HCT116 (cell line): ENCODE data around the gene CLIP2. TPM values are rescaled to one million over a fixed set of nuclear protein-coding genes. Genes with fewer than 3 reads are reported as not detected.

ENCODE experiments used
- ATAC-seq: fragments of 200-7000 bp; cut with Tn5 transposase; 2 replicates; pipeline ENCODE4 v1.9.1; 2020; ENCODE audit warnings: mild to moderate bottlenecking, moderate library complexity
- BruUV-seq: library from RNA; stranded (reverse); fragments of 400-500 nt; replicated peaks from 2 replicates; lab custom pipeline; 2021; lab: Mats Ljungman, UMichigan
- CTCF ChIA-PET: fragments of 300-600 bp; sonication (Branson Sonifier 250); formaldehyde crosslinking; loops from one replicate; lab custom pipeline; 2021; ENCODE audit warnings: antibody characterized with exemption; lab: Charles Lee
- POLR2A ChIA-PET: fragments of 300-600, 350-600 bp; sonication (Branson Sonifier 250); formaldehyde crosslinking; loops from one replicate; lab custom pipeline; 2021; ENCODE audit warnings: antibody characterized with exemption; lab: Charles Lee
- RAD21 ChIA-PET, 2 experiments: fragments of 300-600 bp; sonication (Branson Sonifier 250); formaldehyde crosslinking; loops; one replicate each; lab custom pipeline; 2023; ENCODE audit warnings: low total read pairs in 2 of 2; ENCODE audit not compliant: uncharacterized antibody in 2 of 2, unreplicated experiment in 2 of 2, low non-redundant PET in 1 of 2; lab: Charles Lee
- DNase-seq: peaks from one replicate; pipeline ENCODE4 v3.0.0-alpha.2; 2010; ENCODE audit warnings: low read depth, low spot score
- H2AFZ ChIP-seq: fragments of 200-600 bp; shearing (Covaris generic), sonication (generic); 2 replicates; pipeline ENCODE4 v1.6.1; 2017; ENCODE audit warnings: low read depth, mixed run types, mixed read lengths, antibody characterized with exemption, low read length; ENCODE audit not compliant: poor library complexity, severe bottlenecking
- H3K27ac ChIP-seq: 2 replicates; pipeline ENCODE4 v1.5.1; 2012; ENCODE audit warnings: low read depth, low read length
- H3K27me3 ChIP-seq: fragments of 200-600 bp; sonication (generic); 2 replicates; pipeline ENCODE4 v1.6.1; 2016; ENCODE audit warnings: mixed run types, low read length, mixed read lengths; ENCODE audit not compliant: insufficient read depth
- H3K36me3 ChIP-seq, 2 experiments: fragments of 200-500 bp in 1 of 2; fragments of 200-600 bp in 1 of 2; sonication (Bioruptor generic) in 1 of 2; sonication (generic) in 1 of 2; 2 replicates each; pipeline versions ENCODE4 v1.5.1 to v1.6.1; 2014 to 2016; ENCODE audit warnings: low read length in 2 of 2, inconsistent platforms in 1 of 2, mixed read lengths in 1 of 2, mixed run types in 1 of 2; ENCODE audit not compliant: insufficient read depth in 2 of 2, control insufficient read depth in 1 of 2
- H3K4me1 ChIP-seq, 2 experiments: fragments of 200-600 bp in 1 of 2; sonication (generic) in 1 of 2; 2 replicates each; pipeline versions ENCODE4 v1.5.1 to v1.6.1; 2012 to 2017; ENCODE audit warnings: low read length in 2 of 2, inconsistent platforms in 1 of 2, mild to moderate bottlenecking in 1 of 2, mixed read lengths in 1 of 2, mixed run types in 1 of 2, moderate library complexity in 1 of 2; ENCODE audit not compliant: insufficient read depth in 2 of 2, control insufficient read depth in 1 of 2
- H3K4me2 ChIP-seq: fragments of 200-600 bp; sonication (generic); 2 replicates; pipeline ENCODE4 v1.6.1; 2017; ENCODE audit warnings: mixed run types, low read length, mixed read lengths
- H3K4me3 ChIP-seq, 2 experiments: fragments of 200-600 bp in 1 of 2; sonication (generic) in 1 of 2; replicated peaks in 1 of 2; 2 replicates each; pipeline ENCODE4 v1.5.1; 2011 to 2016; ENCODE audit warnings: low read length in 2 of 2, control low read depth in 1 of 2, low read depth in 1 of 2, mild to moderate bottlenecking in 1 of 2, mixed read lengths in 1 of 2, mixed run types in 1 of 2
- H3K79me2 ChIP-seq: fragments of 200-600 bp; sonication (generic); 2 replicates; pipeline ENCODE4 v1.6.1; 2017; ENCODE audit warnings: mild to moderate bottlenecking, mixed run types, low read length, moderate library complexity, mixed read lengths; ENCODE audit not compliant: insufficient read depth
- H3K9ac ChIP-seq: fragments of 200-600 bp; sonication (generic); 2 replicates; pipeline ENCODE4 v1.6.1; 2016; ENCODE audit warnings: low read length, mixed read lengths
- H3K9me2 ChIP-seq: fragments of 200-600 bp; sonication (generic), shearing (Covaris generic); 2 replicates; pipeline ENCODE4 v1.6.1; 2017; ENCODE audit warnings: mixed run types, mild to moderate bottlenecking, moderate library complexity; ENCODE audit not compliant: insufficient read depth
- H3K9me3 ChIP-seq, 2 experiments: fragments of 200-500 bp in 1 of 2; fragments of 200-600 bp in 1 of 2; sonication (Bioruptor generic) in 1 of 2; sonication (generic) in 1 of 2; 2 replicates each; pipeline ENCODE4 v1.6.1; 2014 to 2017; ENCODE audit warnings: low read length in 2 of 2, mixed read lengths in 2 of 2, inconsistent platforms in 1 of 2, low read depth in 1 of 2, mild to moderate bottlenecking in 1 of 2, mixed run types in 1 of 2, moderate library complexity in 1 of 2; ENCODE audit not compliant: control insufficient read depth in 1 of 2, insufficient read depth in 1 of 2
- H4K20me1 ChIP-seq: fragments of 200-600 bp; sonication (generic), shearing (Covaris generic); 2 replicates; pipeline ENCODE4 v1.6.1; 2017; ENCODE audit warnings: mixed run types, mild to moderate bottlenecking, moderate library complexity; ENCODE audit not compliant: insufficient read depth
- CBX3 ChIP-seq: IDR thresholded peaks from 2 replicates; pipeline ENCODE4 v1.6.1; 2012; ENCODE audit warnings: low read depth
- CEBPB ChIP-seq: IDR thresholded peaks from 2 replicates; pipeline ENCODE4 v1.6.1; 2012; ENCODE audit warnings: low read depth
- EGR1 ChIP-seq: IDR thresholded peaks from 2 replicates; pipeline ENCODE4 v1.6.1; 2012; ENCODE audit warnings: low read depth
- ELF1 ChIP-seq: IDR thresholded peaks from 2 replicates; pipeline ENCODE4 v1.6.1; 2012; ENCODE audit warnings: low read depth, borderline replicate concordance
- EZH2 ChIP-seq: fragments of 200-600 bp; sonication (generic); IDR thresholded peaks from 2 replicates; pipeline ENCODE4 v1.6.1; 2017; ENCODE audit warnings: antibody characterized with exemption, mixed run types
- EZH2phosphoT487 ChIP-seq: fragments of 200-600 bp; IDR thresholded peaks from 2 replicates; pipeline ENCODE4 v1.6.1; 2018; ENCODE audit warnings: antibody characterized with exemption, borderline replicate concordance
- FOSL1 ChIP-seq: IDR thresholded peaks from 2 replicates; pipeline ENCODE4 v1.6.1; 2012; ENCODE audit warnings: low read depth
- JUND ChIP-seq: IDR thresholded peaks from 2 replicates; pipeline ENCODE4 v1.6.1; 2012
- POLR2A ChIP-seq: IDR thresholded peaks from 2 replicates; pipeline ENCODE4 v1.7.0; 2011; ENCODE audit warnings: borderline replicate concordance; ENCODE audit not compliant: insufficient read depth, insufficient read length; ENCODE audit errors: extremely low read depth
- POLR2AphosphoS5 ChIP-seq: IDR thresholded peaks from 2 replicates; pipeline ENCODE4 v1.6.1; 2011; ENCODE audit warnings: mild to moderate bottlenecking, low read depth, low read length, moderate library complexity
- RAD21 ChIP-seq: IDR thresholded peaks from 2 replicates; pipeline ENCODE4 v1.6.1; 2012; ENCODE audit warnings: low read depth, mild to moderate bottlenecking
- SIN3A ChIP-seq: IDR thresholded peaks from 2 replicates; pipeline ENCODE4 v1.6.1; 2012; ENCODE audit warnings: low read depth
- SRF ChIP-seq: IDR thresholded peaks from 2 replicates; pipeline ENCODE4 v1.6.1; 2012; ENCODE audit warnings: low read depth
- TCF7L2 ChIP-seq: IDR thresholded peaks from 2 replicates; pipeline ENCODE4 v1.7.0; 2011; ENCODE audit warnings: borderline replicate concordance, inconsistent platforms; ENCODE audit not compliant: insufficient read depth, insufficient read length; ENCODE audit errors: extremely low read depth
- YY1 ChIP-seq: IDR thresholded peaks from 2 replicates; pipeline ENCODE4 v1.6.1; 2011; ENCODE audit warnings: low read length, low read depth, moderate library complexity, mild to moderate bottlenecking; ENCODE audit not compliant: insufficient replicate concordance; ENCODE audit errors: extremely low read depth
- ZFX ChIP-seq: fragments of 450-650 bp; IDR thresholded peaks from 2 replicates; pipeline ENCODE4 v1.6.1; 2017
- intact Hi-C: fragments of 100-400 bp; cut with micrococcal nuclease; formaldehyde crosslinking; loops from 2 replicates; pipeline ENCODE4 v1.10.0; 2022
- total RNA-seq: library from RNA; stranded (reverse); gene quantifications from one replicate; pipeline ENCODE4 v1.2.1, GENCODE V29; 2021; ENCODE audit not compliant: unreplicated experiment
- TF ChIP-seq, protein P1 (sequence below), 3 experiments: fragments of 200-600 bp in 1 of 3; sonication (generic) in 1 of 3; IDR thresholded peaks in 2 of 3; conservative IDR thresholded peaks in 1 of 3; 2 replicates each; pipeline ENCODE4 v1.5.1; 2012 to 2017; ENCODE audit warnings: low read depth in 2 of 3, low read length in 2 of 3, antibody characterized with exemption in 1 of 3, borderline replicate concordance in 1 of 3, control low read depth in 1 of 3, mild to moderate bottlenecking in 1 of 3, mixed read lengths in 1 of 3, mixed run types in 1 of 3, moderate library complexity in 1 of 3; ENCODE audit not compliant: insufficient read depth in 1 of 3
- TF ChIP-seq, protein P2 (sequence below): IDR thresholded peaks from 2 replicates; pipeline ENCODE4 v1.6.1; 2012
- TF ChIP-seq, protein P3 (sequence below): IDR thresholded peaks from 2 replicates; pipeline ENCODE4 v1.6.1; 2011; ENCODE audit warnings: mild to moderate bottlenecking, low read length, moderate library complexity; ENCODE audit not compliant: insufficient replicate concordance; ENCODE audit errors: extremely low read depth
- TF ChIP-seq, protein P4 (sequence below): IDR thresholded peaks from 2 replicates; pipeline ENCODE4 v1.6.1; 2012; ENCODE audit warnings: low read depth

Gene CLIP2
- total RNA-seq, 1 experiment from 2014 or later = 40.1 TPM

DNA sequence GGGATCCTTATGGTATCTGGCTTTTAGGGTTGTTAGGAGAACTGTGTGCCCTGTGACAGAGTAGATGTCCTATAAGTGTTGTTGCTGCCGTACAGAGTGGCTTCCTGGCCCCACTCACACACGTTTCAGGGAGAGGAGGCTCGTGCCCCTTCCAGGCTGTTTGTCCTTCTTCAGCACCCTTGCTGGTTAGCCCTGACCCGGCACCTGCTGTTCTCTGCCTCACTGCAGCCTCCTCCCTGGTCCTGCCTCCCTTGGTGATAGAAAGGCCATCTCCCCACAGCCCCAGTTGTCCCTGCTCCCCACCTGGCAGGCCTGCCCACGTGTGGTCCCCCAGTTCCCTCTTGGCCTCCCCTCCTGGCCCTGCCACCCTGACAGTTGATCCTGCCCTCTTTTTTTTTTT lies 2.3 kb downstream of the CLIP2 start:
- Histone ChIP-seq H3K27ac (peak overlapping the region; percentile 84; the same call in 1 of the 2 replicates), H3K79me2 (peaks cover 65% of the 10 kb centered on the region), H3K36me3 (no peaks in the 10 kb centered on the region), H3K4me1 (peaks cover 58 to 72% of the 10 kb centered on the region in 2 experiments), H3K9ac (peak overlapping the region; percentile 24; the same call in 1 of the 2 replicates), H3K9me3 (no peaks in the 10 kb centered on the region), H4K20me1 (no peaks in the 10 kb centered on the region), H2AFZ (no peak overlapping the region), H3K9me2 (no peaks in the 10 kb centered on the region), H3K4me2 (peak overlapping the region; percentile 94), H3K27me3 (no peaks in the 10 kb centered on the region), H3K4me3 (no peak overlapping the region)
- RAD21 ChIA-PET = no interaction called here
- CTCF ChIA-PET = interaction anchor here (2.9 kb wide), 1 partner anchor 16 kb away, joined by 14 read pairs; no protein-coding TSS in a partner anchor
- DNase-seq (no peak), ATAC-seq (no peak)
- no TSS peak for BruUV-seq
- POLR2A ChIA-PET = interaction anchor here (1.4 to 1.8 kb wide), 3 partner anchors 11 to 22 kb away, joined by 3 to 6 read pairs (median 4); no protein-coding TSS in a partner anchor
- no peak for TF ChIP-seq SRF
- TF ChIP-seq, protein P1, sequence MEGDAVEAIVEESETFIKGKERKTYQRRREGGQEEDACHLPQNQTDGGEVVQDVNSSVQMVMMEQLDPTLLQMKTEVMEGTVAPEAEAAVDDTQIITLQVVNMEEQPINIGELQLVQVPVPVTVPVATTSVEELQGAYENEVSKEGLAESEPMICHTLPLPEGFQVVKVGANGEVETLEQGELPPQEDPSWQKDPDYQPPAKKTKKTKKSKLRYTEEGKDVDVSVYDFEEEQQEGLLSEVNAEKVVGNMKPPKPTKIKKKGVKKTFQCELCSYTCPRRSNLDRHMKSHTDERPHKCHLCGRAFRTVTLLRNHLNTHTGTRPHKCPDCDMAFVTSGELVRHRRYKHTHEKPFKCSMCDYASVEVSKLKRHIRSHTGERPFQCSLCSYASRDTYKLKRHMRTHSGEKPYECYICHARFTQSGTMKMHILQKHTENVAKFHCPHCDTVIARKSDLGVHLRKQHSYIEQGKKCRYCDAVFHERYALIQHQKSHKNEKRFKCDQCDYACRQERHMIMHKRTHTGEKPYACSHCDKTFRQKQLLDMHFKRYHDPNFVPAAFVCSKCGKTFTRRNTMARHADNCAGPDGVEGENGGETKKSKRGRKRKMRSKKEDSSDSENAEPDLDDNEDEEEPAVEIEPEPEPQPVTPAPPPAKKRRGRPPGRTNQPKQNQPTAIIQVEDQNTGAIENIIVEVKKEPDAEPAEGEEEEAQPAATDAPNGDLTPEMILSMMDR (IDR thresholded peaks at IDR 0.05 in 2 of 3, conservative IDR thresholded peaks at IDR 0.05 in 1 of 3; ENCODE audit: borderline replicate concordance in 1 of 3, insufficient read depth in 1 of 3, low read depth in 2 of 3, low read length in 2 of 3) = no peak
- TF ChIP-seq TCF7L2 = no peak
- no peak for TF ChIP-seq POLR2AphosphoS5
- no peak for TF ChIP-seq SIN3A
- TF ChIP-seq, protein P2, sequence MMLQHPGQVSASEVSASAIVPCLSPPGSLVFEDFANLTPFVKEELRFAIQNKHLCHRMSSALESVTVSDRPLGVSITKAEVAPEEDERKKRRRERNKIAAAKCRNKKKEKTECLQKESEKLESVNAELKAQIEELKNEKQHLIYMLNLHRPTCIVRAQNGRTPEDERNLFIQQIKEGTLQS = no peak
- TF ChIP-seq ZFX = no peak
- TF ChIP-seq JUND = no peak
- TF ChIP-seq ELF1 = no peak
- no peak for TF ChIP-seq RAD21
- no peak for TF ChIP-seq YY1
- no peak for TF ChIP-seq CBX3
- no peak for TF ChIP-seq EGR1
- TF ChIP-seq EZH2 = no peak
- TF ChIP-seq, protein P3, sequence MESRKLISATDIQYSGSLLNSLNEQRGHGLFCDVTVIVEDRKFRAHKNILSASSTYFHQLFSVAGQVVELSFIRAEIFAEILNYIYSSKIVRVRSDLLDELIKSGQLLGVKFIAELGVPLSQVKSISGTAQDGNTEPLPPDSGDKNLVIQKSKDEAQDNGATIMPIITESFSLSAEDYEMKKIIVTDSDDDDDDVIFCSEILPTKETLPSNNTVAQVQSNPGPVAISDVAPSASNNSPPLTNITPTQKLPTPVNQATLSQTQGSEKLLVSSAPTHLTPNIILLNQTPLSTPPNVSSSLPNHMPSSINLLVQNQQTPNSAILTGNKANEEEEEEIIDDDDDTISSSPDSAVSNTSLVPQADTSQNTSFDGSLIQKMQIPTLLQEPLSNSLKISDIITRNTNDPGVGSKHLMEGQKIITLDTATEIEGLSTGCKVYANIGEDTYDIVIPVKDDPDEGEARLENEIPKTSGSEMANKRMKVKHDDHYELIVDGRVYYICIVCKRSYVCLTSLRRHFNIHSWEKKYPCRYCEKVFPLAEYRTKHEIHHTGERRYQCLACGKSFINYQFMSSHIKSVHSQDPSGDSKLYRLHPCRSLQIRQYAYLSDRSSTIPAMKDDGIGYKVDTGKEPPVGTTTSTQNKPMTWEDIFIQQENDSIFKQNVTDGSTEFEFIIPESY = no peak
- TF ChIP-seq CEBPB = no peak
- TF ChIP-seq, protein P4, sequence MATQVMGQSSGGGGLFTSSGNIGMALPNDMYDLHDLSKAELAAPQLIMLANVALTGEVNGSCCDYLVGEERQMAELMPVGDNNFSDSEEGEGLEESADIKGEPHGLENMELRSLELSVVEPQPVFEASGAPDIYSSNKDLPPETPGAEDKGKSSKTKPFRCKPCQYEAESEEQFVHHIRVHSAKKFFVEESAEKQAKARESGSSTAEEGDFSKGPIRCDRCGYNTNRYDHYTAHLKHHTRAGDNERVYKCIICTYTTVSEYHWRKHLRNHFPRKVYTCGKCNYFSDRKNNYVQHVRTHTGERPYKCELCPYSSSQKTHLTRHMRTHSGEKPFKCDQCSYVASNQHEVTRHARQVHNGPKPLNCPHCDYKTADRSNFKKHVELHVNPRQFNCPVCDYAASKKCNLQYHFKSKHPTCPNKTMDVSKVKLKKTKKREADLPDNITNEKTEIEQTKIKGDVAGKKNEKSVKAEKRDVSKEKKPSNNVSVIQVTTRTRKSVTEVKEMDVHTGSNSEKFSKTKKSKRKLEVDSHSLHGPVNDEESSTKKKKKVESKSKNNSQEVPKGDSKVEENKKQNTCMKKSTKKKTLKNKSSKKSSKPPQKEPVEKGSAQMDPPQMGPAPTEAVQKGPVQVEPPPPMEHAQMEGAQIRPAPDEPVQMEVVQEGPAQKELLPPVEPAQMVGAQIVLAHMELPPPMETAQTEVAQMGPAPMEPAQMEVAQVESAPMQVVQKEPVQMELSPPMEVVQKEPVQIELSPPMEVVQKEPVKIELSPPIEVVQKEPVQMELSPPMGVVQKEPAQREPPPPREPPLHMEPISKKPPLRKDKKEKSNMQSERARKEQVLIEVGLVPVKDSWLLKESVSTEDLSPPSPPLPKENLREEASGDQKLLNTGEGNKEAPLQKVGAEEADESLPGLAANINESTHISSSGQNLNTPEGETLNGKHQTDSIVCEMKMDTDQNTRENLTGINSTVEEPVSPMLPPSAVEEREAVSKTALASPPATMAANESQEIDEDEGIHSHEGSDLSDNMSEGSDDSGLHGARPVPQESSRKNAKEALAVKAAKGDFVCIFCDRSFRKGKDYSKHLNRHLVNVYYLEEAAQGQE = no peak
- no peak for TF ChIP-seq EZH2phosphoT487
- no peak for TF ChIP-seq FOSL1
- TF ChIP-seq POLR2A = no peak
- intact Hi-C loops = no loop called here
